ENCODE results near the gene PTPRJ. TPM values are rescaled to one million over a fixed set of nuclear protein-coding genes. Genes with fewer than 3 reads are reported as not detected.

Gene PTPRJ
- total RNA-seq, 1 experiment from 2014 or later = 11.0 TPM

DNA sequence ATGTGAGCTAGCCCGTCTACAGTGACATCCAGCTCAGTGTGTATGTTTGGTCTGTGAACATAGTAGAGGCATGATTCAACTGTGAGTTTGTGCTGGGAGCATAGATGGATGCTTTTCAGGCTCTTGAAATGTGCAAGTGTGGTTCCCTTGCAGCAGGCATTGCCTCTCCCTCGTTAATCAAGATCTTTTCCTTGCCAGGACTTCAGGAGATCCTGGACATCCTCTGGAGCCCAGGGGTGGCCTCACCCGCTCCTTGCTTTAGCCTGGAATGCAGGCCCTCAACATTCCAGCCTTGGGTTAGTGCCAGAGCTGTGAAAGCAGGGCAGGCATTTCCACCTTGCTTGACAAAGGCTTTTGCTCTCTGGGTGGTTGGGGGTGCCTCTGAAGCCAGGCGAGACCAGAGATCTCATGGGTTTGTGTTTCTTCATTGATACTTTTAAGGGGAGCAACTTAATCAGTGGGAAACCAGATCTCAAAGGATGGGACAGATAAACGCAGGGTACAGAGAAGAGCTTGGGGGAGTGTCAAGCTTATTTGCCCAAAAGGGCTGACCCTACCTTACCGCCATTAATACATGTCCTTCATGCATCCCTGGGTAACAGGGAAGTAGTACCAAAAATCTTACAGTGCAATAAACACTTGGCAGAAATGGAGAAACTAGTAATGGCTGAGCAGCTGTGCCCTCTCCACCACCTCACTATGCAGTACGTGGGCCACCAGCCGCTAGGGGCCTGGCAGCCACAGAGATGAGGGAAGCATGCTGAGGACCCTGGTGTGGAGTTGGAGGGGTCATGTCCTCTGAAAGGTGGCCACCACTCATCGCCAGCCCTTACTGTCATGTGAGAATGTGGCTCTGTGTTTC, 72.1 kb downstream of the PTPRJ start:
- Mint-ChIP-seq H3K27ac (ENCODE audit: unreplicated experiment) (peak overlapping the region; percentile 92), H3K27me3 (ENCODE audit: insufficient read depth, unreplicated experiment) (no peaks in the 10 kb centered on the region), H3K36me3 (ENCODE audit: insufficient read depth, unreplicated experiment) (peaks cover 13% of the 10 kb centered on the region), H3K9me3 (ENCODE audit: unreplicated experiment) (no peaks in the 10 kb centered on the region), H3K4me3 (ENCODE audit: unreplicated experiment) (peak overlapping the region; percentile 51), H3K4me1 (ENCODE audit: low read depth, unreplicated experiment) (peaks cover 51% of the 10 kb centered on the region)
- ChIA-PET POLR2A (interaction anchor here (0.5 kb wide), 1 partner anchor 59 kb away, joined by 9 read pairs; no protein-coding TSS in a partner anchor), CTCF (interaction anchor here (1.0 kb wide), 1 partner anchor 55 kb away, joined by 3 read pairs; no protein-coding TSS in a partner anchor)
- TF ChIP-seq, protein P1, sequence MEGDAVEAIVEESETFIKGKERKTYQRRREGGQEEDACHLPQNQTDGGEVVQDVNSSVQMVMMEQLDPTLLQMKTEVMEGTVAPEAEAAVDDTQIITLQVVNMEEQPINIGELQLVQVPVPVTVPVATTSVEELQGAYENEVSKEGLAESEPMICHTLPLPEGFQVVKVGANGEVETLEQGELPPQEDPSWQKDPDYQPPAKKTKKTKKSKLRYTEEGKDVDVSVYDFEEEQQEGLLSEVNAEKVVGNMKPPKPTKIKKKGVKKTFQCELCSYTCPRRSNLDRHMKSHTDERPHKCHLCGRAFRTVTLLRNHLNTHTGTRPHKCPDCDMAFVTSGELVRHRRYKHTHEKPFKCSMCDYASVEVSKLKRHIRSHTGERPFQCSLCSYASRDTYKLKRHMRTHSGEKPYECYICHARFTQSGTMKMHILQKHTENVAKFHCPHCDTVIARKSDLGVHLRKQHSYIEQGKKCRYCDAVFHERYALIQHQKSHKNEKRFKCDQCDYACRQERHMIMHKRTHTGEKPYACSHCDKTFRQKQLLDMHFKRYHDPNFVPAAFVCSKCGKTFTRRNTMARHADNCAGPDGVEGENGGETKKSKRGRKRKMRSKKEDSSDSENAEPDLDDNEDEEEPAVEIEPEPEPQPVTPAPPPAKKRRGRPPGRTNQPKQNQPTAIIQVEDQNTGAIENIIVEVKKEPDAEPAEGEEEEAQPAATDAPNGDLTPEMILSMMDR (IDR thresholded peaks at IDR 0.05; ENCODE audit: insufficient read depth in 1 of 2, low read depth in 1 of 2, low read length in 1 of 2, severe bottlenecking in 1 of 2, unreplicated experiment in 1 of 2) = no peak
- Histone ChIP-seq H3K27me3 (replicated peaks; ENCODE audit: control insufficient read depth, insufficient read depth, low read length) (no peaks in the 10 kb centered on the region), H3K4me1 (peaks cover 39% of the 10 kb centered on the region), H3K36me3 (ENCODE audit: control insufficient read depth, insufficient read depth, low read length) (no peaks in the 10 kb centered on the region), H3K9me3 (no peaks in the 10 kb centered on the region), H3K4me3 (ENCODE audit: low read depth, low read length) (no peak overlapping the region)
- BruUV-seq (replicated peaks) = no TSS peak
- peak; percentile 75 to 88 for DNase-seq
- intact Hi-C loops (cut with micrococcal nuclease; ENCODE audit: unreplicated experiment) = no loop called here

DNA sequence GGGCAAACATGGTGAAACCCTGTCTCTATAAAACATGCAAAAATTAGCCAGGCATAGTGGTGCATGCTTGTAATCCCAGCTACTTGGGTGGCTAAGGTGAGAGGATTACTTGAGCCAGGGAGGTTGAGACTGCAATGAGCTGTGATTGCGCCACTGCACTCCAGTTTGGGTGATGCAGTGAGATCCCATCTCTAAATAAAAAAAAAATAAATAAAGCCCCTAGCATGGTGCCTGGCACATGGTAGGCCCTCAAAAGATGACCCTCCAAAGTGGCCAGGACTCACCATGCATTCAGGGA, 74.6 kb downstream of the PTPRJ start:
- BruUV-seq (replicated peaks) = no TSS peak
- H3K27me3 Mint-ChIP-seq (ENCODE audit: insufficient read depth, unreplicated experiment) = no peaks in the 10 kb centered on the region
- peaks cover 27% of the 10 kb centered on the region for H3K4me1 ChIP-seq
- POLR2A ChIA-PET = no interaction called here
- intact Hi-C loops (cut with micrococcal nuclease; ENCODE audit: unreplicated experiment) = no loop called here
- TF ChIP-seq, protein P1 (IDR thresholded peaks at IDR 0.05; ENCODE audit: insufficient read depth in 1 of 2, low read depth in 1 of 2, low read length in 1 of 2, severe bottlenecking in 1 of 2, unreplicated experiment in 1 of 2) = no peak
- H3K36me3 Mint-ChIP-seq (ENCODE audit: insufficient read depth, unreplicated experiment) = peaks cover 15% of the 10 kb centered on the region
- CTCF ChIA-PET = no interaction called here
- no peaks in the 10 kb centered on the region for H3K36me3 ChIP-seq (ENCODE audit: control insufficient read depth, insufficient read depth, low read length)
- H3K9me3 ChIP-seq = no peaks in the 10 kb centered on the region
- H3K27me3 ChIP-seq (replicated peaks; ENCODE audit: control insufficient read depth, insufficient read depth, low read length) = no peaks in the 10 kb centered on the region
- DNase-seq = no peak
- H3K4me3 Mint-ChIP-seq (ENCODE audit: unreplicated experiment) = no peak overlapping the region
- H3K4me3 ChIP-seq (ENCODE audit: low read depth, low read length) = no peak overlapping the region
- H3K4me1 Mint-ChIP-seq (ENCODE audit: low read depth, unreplicated experiment) = peaks cover 36% of the 10 kb centered on the region
- H3K27ac Mint-ChIP-seq (ENCODE audit: unreplicated experiment) = no peak overlapping the region
- no peaks in the 10 kb centered on the region for H3K9me3 Mint-ChIP-seq (ENCODE audit: unreplicated experiment)

DNA sequence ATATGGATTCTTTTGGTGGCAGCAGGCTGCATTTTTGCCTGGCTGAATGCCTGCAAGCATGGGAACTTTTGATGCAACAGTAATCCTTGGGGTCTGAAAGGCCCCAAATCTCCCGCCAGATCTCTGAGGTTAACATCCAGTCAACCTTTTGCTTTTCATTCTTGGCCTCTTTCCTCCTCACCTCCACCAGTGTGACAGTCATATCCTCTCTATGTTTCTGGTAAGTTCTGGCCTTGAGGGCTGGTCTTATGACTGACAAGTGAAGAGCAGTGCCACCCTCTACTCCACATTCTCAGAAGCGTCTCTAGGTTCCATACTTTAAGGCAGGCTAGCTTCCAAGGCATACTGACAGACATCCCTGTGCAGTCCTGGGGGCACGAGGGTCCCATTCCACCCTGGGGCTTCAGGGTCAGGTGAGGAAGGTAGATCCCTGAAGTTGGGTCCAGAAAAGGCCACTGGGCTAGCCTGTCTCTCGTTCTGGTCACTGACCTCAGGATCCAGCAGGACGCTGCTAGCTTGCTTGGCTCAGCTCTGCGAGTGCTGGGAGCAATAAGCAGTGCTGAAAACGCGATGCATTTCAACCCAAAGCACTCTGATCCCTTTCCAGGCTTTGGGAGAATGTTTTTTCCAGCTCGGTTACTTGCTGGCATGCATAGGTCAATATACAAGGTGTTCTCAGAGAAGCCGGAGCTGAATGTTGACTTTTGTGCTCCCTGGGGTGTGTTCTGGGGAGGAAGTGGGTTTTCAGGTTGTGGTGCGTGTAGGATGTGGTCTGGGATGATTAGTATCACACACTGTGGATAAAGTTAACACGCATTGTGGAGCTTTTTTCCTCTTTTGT, 75.2 kb downstream of the PTPRJ start:
- ChIA-PET CTCF (interaction anchor here (1.1 kb wide), 1 partner anchor 54 kb away, joined by 4 read pairs; no protein-coding TSS in a partner anchor), POLR2A (no interaction called here)
- Mint-ChIP-seq H3K4me3 (ENCODE audit: unreplicated experiment) (no peak overlapping the region), H3K9me3 (ENCODE audit: unreplicated experiment) (no peaks in the 10 kb centered on the region), H3K4me1 (ENCODE audit: low read depth, unreplicated experiment) (peaks cover 30% of the 10 kb centered on the region), H3K27ac (ENCODE audit: unreplicated experiment) (peak overlapping the region; percentile 42), H3K36me3 (ENCODE audit: insufficient read depth, unreplicated experiment) (peaks cover 15% of the 10 kb centered on the region), H3K27me3 (ENCODE audit: insufficient read depth, unreplicated experiment) (no peaks in the 10 kb centered on the region)
- H3K4me1 ChIP-seq = peaks cover 21% of the 10 kb centered on the region
- no peak overlapping the region for H3K4me3 ChIP-seq (ENCODE audit: low read depth, low read length)
- H3K9me3 ChIP-seq = no peaks in the 10 kb centered on the region
- BruUV-seq (replicated peaks) = no TSS peak
- TF ChIP-seq, protein P1 (IDR thresholded peaks at IDR 0.05; ENCODE audit: insufficient read depth in 1 of 2, low read depth in 1 of 2, low read length in 1 of 2, severe bottlenecking in 1 of 2, unreplicated experiment in 1 of 2) = no peak
- no peaks in the 10 kb centered on the region for H3K36me3 ChIP-seq (ENCODE audit: control insufficient read depth, insufficient read depth, low read length)
- intact Hi-C loops (cut with micrococcal nuclease; ENCODE audit: unreplicated experiment) = no loop called here
- no peaks in the 10 kb centered on the region for H3K27me3 ChIP-seq (replicated peaks; ENCODE audit: control insufficient read depth, insufficient read depth, low read length)
- DNase-seq = no peak

Data from Caco-2 (cell line).